GM19023 (cell line): ENCODE measurements around the gene SHTN1.

Experiments
- ATAC-seq: cut with Tn5 transposase; IDR thresholded peaks from one replicate; pipeline ENCODE4 v1.9.1; 2021; ENCODE audit warnings: mild to moderate bottlenecking, moderate library complexity; ENCODE audit not compliant: unreplicated experiment

The SHTN1 gene

GRCh38 chr10:116838143-116838725, 166.8 kb downstream of the SHTN1 start:
- no peak for ATAC-seq

- ATAC-seq = no peak
These were observed 168.0 kb downstream of the SHTN1 start for GRCh38 chr10:116836902-116837523.

- no peak for ATAC-seq
These were observed 168.9 kb downstream of the SHTN1 start for GRCh38 chr10:116836083-116836482.

GRCh38 chr10:116835658-116836057, 169.3 kb downstream of the SHTN1 start:
- no peak for ATAC-seq

- no peak for ATAC-seq
These were observed 170.7 kb downstream of the SHTN1 start for GRCh38 chr10:116833986-116834985.

GRCh38 chr10:116831790-116832189, 173.2 kb downstream of the SHTN1 start:
- no peak for ATAC-seq
